HG03460 (cell line): Measurements from ENCODE around the gene MARCHF10.
"Not testable (repeated sequence)": the region's sequence is repeated elsewhere in the genome, so short reads cannot be mapped to it uniquely, and the experiment has no call there.

Source experiments
- ATAC-seq: cut with Tn5 transposase; IDR thresholded peaks from one replicate; pipeline ENCODE4 v1.9.1; 2021; ENCODE audit not compliant: unreplicated experiment

Gene MARCHF10

GRCh38 chr17:62791235-62791734, 16.8 kb downstream of the MARCHF10 start:
- no peak for ATAC-seq

GRCh38 chr17:62790564-62790986, 17.5 kb downstream of the MARCHF10 start:
- no peak for ATAC-seq

DNA sequence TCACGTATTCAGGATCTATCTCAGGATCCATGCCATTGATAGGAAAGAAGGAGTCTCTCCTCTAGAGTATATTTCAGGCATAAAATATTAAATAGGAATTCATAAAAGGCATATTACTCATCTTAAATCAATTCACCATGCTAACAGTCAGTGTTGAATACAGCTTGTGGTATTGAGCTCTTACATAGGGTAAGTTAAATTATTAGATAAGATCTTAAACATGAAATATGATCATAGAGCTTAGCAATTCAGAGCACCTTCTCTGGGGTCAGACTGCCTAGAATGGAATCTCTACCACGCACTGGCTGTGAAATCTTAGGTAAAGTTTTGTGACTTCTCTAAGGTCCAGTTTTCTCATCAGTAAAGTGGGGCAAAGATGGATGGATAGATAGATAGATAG, 20.7 kb downstream of the MARCHF10 start:
- ATAC-seq, result no peak

- no peak for ATAC-seq
These were observed 21.5 kb downstream of the MARCHF10 start for GRCh38 chr17:62786646-62787045.

DNA sequence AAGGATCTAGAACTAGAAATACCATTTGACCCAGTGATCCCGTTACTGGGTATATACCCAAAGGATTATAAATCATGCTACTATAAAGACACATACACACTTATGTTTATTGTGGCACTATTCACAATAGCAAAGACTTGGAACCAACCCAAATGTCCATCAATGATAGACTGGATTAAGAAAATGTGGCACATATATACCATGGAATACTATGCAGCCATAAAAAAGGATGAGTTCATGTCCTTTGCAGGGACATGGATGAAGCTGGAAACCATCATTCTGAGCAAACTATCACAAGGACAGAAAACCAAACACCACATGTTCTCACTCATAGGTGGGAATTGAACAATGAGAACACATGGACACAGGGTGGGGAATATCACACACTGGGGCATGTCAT, 22.1 kb downstream of the MARCHF10 start:
- not testable (repeated sequence) for ATAC-seq

- no peak for ATAC-seq
These were observed 25.3 kb downstream of the MARCHF10 start for GRCh38 chr17:62782730-62783270.

DNA sequence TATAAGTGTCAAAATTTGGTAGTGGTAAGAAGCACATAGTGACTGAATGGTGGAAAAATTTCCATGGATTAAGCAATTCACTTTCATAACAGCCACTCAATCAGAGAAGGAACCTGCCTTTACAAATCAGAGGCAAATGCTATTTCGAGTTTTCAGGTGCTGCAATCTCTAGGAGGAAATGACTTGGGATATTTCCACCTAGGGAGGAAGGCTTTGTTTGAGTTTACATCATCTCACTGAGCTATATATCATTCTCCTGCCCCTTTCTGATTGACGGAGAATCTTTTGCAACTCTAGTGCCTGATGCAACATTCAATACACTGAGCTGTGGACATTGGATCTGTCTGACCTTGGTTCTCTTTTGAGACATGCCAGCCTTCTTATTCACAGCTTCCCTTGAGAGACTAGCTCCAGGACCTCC, 26.3 kb downstream of the MARCHF10 start:
- ATAC-seq, result no peak

DNA sequence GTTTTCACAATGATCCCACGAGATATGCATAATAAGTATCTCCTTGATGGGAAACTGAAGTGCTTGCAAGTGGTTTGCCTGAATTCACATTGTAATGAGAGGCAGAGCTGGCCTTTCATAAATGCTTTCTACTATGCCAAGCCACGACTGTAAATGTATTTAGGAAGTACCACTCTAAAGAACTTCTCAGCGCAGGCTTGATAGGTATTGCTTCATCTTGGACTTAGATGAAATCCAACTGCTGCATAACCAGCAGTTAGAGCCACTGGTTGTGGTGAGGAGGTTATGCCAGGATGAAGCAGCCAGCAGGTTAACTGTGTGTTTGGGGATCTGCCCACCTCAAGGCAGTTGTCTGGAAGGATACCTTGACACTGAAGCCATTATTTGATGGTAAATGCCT, 26.8 kb downstream of the MARCHF10 start:
- ATAC-seq, result no peak

- no peak for ATAC-seq
These were observed 27.2 kb downstream of the MARCHF10 start for GRCh38 chr17:62780951-62781350.

- no peak for ATAC-seq
These were observed 27.8 kb downstream of the MARCHF10 start for GRCh38 chr17:62780269-62780668.

DNA sequence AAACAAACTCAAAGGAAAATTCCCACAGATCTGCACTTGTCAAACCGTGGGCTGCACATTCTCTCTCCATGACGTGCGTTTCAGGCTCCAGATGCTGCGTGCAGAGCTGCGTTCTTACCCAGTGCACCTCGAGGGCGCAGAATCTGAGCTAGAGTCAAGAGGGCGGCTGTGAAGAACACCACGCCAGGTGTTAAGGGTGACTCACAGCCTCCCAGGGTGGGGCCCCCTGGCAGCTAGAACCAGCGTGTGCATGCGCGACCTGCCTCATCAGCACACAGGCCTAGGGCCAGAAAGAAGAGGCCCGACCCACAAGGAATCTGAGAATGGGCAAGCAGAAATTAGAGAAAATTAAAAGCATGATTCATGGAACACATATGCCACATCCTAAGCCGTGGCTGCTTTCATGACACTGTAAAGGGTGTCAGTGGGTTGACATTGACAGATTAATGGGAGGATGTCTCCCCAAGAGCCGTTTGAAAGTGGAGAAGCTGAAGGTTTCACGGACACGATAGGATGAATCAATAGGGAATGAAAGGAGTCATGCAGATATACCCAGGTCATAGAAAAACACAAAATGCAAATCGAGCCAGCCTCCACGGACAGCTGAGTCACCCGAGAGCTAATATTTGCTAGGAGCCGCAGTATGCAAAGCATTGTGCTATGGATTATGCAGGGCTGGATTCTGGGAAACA, 29.0 kb downstream of the MARCHF10 start:
- no peak for ATAC-seq

- ATAC-seq, result no peak
These were observed 32.2 kb downstream of the MARCHF10 start for GRCh38 chr17:62775876-62776275.

DNA sequence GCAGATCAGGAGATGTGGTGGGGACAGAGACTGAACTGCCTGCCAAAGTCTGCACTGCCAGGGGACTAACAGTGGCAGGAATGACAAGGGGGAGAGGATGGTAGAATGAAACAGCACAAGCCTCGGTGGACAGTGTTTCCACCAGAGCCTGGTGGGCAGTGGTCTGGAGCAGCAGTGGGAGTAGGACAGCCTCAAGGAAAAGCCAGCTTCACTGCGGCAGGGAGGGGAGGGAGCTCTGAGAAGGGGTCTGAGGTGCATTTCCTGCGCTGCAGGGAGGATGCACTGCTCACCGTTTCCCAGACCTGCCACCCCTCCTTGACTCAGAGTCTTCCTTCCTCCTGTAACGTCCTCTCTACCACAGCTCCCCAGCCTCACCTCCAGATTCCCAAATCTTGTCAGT, 33.8 kb downstream of the MARCHF10 start:
- ATAC-seq, result no peak

DNA sequence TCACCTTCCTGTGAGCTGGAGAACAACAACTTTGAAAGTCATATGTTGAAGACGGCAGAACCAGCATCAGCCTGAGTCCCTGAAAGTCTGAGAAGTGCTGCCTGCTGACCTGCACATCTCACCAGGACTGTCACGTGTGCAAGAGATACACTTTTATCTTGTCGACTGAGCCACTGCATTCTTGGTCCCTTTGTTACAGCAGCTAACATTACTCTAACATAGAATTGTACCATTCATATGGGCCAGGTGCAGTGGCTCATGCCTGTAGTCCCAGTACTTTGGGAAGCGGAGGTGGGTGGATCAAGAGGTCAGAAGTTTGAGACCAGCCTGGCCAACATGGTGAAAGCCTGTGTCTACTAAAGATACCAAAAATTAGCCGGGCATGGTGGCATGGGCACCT, 40.1 kb downstream of the MARCHF10 start:
- ATAC-seq, result no peak

DNA sequence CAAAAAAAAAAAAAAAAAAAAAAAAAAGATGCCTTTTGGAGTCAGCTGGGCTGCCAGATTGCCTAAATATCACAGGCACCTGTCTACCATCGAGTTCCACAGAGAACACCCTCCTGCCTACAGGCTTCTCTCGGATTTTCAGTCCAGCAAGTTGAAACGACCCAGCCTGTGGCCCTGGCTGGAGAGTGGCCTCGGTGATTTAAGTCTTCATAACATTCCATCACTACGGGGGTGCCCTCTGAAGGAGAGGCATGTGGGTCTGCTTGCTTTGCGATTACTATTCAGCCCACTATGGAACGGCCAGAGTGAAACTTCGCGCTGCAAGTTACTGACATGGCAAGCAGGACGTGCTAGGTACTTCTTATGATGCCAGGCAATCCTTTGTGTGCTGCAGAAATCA, 42.8 kb downstream of the MARCHF10 start:
- ATAC-seq, result no peak

DNA sequence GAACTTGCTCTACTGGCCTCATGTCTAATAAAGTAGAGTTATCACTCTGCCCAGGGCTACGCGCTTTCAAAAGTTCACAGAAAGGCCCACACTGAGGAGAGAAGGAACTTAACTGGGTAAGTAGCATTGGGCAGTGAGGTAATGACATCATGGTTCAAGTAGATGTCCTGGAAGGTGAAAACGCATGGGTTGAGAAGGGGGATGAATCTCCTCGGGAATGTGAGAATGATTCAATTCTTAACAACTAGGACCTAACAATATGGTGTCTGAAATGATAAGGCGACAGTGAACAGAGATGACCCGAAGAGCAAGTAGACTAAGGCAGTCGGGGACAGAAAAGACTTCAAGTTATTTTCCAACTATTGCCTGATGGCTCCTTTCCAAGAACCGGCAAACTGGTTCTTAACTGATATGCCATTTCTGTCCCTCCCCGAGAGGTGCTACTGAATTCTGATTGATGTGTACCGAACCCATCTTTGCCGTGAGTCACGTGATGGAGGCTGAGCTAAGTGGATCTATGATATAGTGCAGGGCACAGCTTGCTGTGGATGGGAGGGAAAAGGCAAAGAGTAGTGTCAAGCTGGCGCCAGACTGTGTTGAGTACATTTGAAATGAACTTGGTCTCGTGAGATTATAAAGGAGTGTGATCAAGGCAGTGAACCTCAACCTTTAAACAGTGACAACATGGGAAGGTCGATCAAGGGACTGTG, 44.1 kb downstream of the MARCHF10 start:
- no peak for ATAC-seq

GRCh38 chr17:62761884-62762283, 46.2 kb downstream of the MARCHF10 start:
- no peak for ATAC-seq

DNA sequence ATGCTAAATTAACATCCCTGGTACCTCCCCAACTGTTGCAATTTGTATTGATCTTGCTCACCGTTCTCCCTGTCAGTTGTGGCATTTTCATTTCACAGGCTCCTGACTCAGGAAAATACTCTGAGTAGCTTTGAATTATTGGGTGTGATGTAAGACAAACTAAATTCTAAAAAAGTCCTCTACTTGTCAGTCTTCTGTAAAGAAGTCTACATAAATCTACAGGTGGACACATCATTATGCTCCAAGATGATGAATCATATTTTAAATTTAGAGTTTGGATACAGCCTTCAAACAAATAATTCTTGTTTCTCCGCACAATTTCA, 47.2 kb downstream of the MARCHF10 start:
- ATAC-seq, result no peak

DNA sequence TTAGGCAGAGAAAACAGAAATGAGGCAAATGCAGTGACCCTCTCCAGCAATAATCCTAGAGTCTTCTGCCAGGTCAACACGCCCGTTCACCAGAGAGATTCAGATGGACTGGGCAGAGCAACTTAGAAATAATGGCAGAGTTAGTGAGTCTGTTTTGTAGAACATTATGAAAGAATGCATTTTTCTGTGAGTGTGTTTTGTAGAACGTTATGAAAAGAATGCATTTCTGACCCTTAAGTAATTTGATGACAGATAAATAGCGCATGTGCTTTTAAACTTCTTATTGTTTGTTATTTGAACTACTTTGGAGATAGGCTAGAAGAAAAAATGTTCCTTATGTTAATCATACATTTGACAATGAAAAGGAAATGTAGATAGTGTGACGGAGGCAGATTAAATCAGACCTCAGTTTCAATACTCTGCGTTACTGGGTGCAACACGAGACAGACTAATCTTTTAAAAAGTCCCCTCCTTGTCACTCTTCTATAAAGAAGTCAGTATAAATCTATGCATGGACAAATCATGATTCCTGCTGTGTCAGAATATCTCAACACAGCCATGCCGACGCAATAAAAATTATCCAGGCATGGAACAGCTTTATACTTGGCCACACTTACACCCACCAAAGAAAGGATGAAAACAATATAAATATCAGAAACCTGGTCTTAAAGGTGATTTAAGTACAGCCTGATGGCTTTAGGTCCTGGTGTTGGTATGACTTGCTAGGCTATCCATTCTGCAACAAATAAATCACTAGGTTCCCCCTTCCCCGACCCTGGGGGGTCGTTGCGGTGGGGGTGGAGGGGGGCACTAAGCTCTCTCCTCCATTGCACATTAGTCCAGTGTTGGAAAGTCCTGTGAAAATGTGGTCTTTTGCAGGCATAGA, 47.8 kb downstream of the MARCHF10 start:
- no peak for ATAC-seq

- no peak for ATAC-seq
These were observed 50.6 kb downstream of the MARCHF10 start for GRCh38 chr17:62757500-62757951.

DNA sequence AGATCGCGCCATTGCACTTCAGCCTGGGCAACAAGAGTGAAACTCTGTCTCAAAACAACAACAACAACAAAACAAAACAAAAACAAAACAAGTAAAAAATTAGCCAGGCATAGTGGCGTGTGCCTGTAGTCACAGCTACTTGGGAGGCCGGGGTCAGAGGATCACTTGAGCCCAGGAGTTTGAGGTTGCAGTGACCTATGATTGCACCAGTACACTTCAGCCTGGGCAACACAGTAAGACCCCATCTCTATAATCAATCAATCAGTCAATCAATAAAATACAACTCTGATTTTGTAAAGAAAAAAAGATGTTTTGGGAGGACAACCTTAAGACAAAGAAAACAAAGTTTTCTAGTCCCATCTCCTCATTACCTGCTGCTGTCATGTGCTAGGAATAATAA, 51.9 kb downstream of the MARCHF10 start:
- no peak for ATAC-seq
